SU-DHL-6 (cell line): ENCODE measurements around the gene NOS1AP.
"Not testable (repeated sequence)": the region's sequence is repeated elsewhere in the genome, so short reads cannot be mapped to it uniquely, and the experiment has no call there.

Experiments
- H2AFZ ChIP-seq: fragments of 200-600 bp; sonication (generic); 2 replicates; pipeline ENCODE4 v1.6.1; 2014; ENCODE audit warnings: low read depth, mild to moderate bottlenecking, moderate library complexity, mixed read lengths, antibody characterized with exemption, low read length; ENCODE audit not compliant: severe bottlenecking
- H3F3A ChIP-seq: fragments of 200-600 bp; shearing (Covaris generic); 2 replicates; pipeline ENCODE4 v1.6.0; 2016; ENCODE audit warnings: antibody characterized with exemption, mild to moderate bottlenecking; ENCODE audit not compliant: insufficient read depth
- H3K27ac ChIP-seq: fragments of 200-600 bp; sonication (generic); 2 replicates; pipeline ENCODE4 v1.5.1; 2016; ENCODE audit warnings: low read depth, mild to moderate bottlenecking, low read length, moderate library complexity, mixed read lengths
- H3K27me3 ChIP-seq: fragments of 200-600 bp; sonication (generic), shearing (Covaris generic); 2 replicates; pipeline ENCODE4 v1.6.0; 2014; ENCODE audit warnings: mild to moderate bottlenecking, low read length
- H3K36me3 ChIP-seq: fragments of 200-600 bp; sonication (generic); 2 replicates; pipeline ENCODE4 v1.6.1; 2014; ENCODE audit warnings: mild to moderate bottlenecking, low read length, mixed read lengths
- H3K4me2 ChIP-seq: fragments of 300-600, 200-600 bp; shearing (Covaris generic), sonication (generic); 2 replicates; pipeline ENCODE4 v1.6.0; 2014; ENCODE audit warnings: low read length, low read depth, mild to moderate bottlenecking; ENCODE audit not compliant: poor library complexity, severe bottlenecking
- H3K4me3 ChIP-seq: fragments of 200-600 bp; sonication (generic); 2 replicates; pipeline ENCODE4 v1.5.1; 2014; ENCODE audit warnings: antibody characterized with exemption, low read length, mild to moderate bottlenecking, mixed read lengths; ENCODE audit not compliant: insufficient read depth, poor library complexity, severe bottlenecking
- H3K79me2 ChIP-seq: fragments of 200-600 bp; sonication (generic); 2 replicates; pipeline ENCODE4 v1.6.1; 2014; ENCODE audit warnings: mild to moderate bottlenecking, low read length, moderate library complexity; ENCODE audit not compliant: insufficient read depth
- H3K9ac ChIP-seq: fragments of 200-600 bp; sonication (generic); 2 replicates; pipeline ENCODE4 v1.7.0; 2014; ENCODE audit warnings: mild to moderate bottlenecking, low read length
- H3K9me2 ChIP-seq: fragments of 200-600 bp; sonication (generic); replicated peaks from 2 replicates; pipeline ENCODE4 v1.6.1; 2014; ENCODE audit warnings: low read length; ENCODE audit not compliant: insufficient read depth
- H3K9me3 ChIP-seq: fragments of 200-600 bp; sonication (generic); 2 replicates; pipeline ENCODE4 v1.6.1; 2014; ENCODE audit warnings: low read length, mixed read lengths; ENCODE audit not compliant: insufficient read depth
- H4K20me1 ChIP-seq: fragments of 200-600 bp; sonication (generic); 2 replicates; pipeline ENCODE4 v1.6.1; 2014; ENCODE audit warnings: low read depth, mild to moderate bottlenecking, antibody characterized with exemption, low read length, moderate library complexity, mixed read lengths
- CTCF ChIP-seq: fragments of 200-600 bp; sonication (generic); IDR thresholded peaks from one replicate; pipeline ENCODE4 v1.5.1; 2017; ENCODE audit warnings: antibody characterized with exemption, mild to moderate bottlenecking, low read length, moderate library complexity; ENCODE audit not compliant: insufficient read depth, poor library complexity, severe bottlenecking
- EZH2phosphoT487 ChIP-seq: fragments of 200-600 bp; sonication (generic), shearing (Covaris generic); conservative IDR thresholded peaks from 2 replicates; pipeline ENCODE4 v1.6.1; 2018; ENCODE audit warnings: mild to moderate bottlenecking, antibody characterized with exemption, low read length, moderate library complexity, mixed read lengths

Gene NOS1AP

GRCh38 chr1:162197615-162198421, 128.3 kb downstream of the NOS1AP start:
- Histone ChIP-seq H3K79me2 (no peaks in the 10 kb centered on the region), H3K9me3 (no peaks in the 10 kb centered on the region)

GRCh38 chr1:162200096-162200847, 130.8 kb downstream of the NOS1AP start:
- no peak overlapping the region for H3K4me3 ChIP-seq
- no peak overlapping the region for H3K4me2 ChIP-seq
- H3K79me2 ChIP-seq = no peaks in the 10 kb centered on the region
- H3K36me3 ChIP-seq = no peaks in the 10 kb centered on the region
- H3K9ac ChIP-seq = no peak overlapping the region
- TF ChIP-seq EZH2phosphoT487 (no peak), CTCF (no peak)
- H4K20me1 ChIP-seq = no peaks in the 10 kb centered on the region
- no peaks in the 10 kb centered on the region for H3K9me2 ChIP-seq
- H2AFZ ChIP-seq = no peak overlapping the region
- no peaks in the 10 kb centered on the region for H3K9me3 ChIP-seq
- no peaks in the 10 kb centered on the region for H3K27me3 ChIP-seq
- no peak overlapping the region for H3K27ac ChIP-seq
- no peaks in the 10 kb centered on the region for H3F3A ChIP-seq

More at GRCh38 chr1:162197615-162198421, 128.3 kb downstream of the NOS1AP start:
- H3K27ac ChIP-seq = no peak overlapping the region
- H3K27me3 ChIP-seq = no peaks in the 10 kb centered on the region
- no peak overlapping the region for H3K9ac ChIP-seq
- no peaks in the 10 kb centered on the region for H3F3A ChIP-seq
- no peaks in the 10 kb centered on the region for H3K36me3 ChIP-seq
- H2AFZ ChIP-seq = no peak overlapping the region
- no peaks in the 10 kb centered on the region for H3K9me2 ChIP-seq
- no peaks in the 10 kb centered on the region for H4K20me1 ChIP-seq
- H3K4me3 ChIP-seq = no peak overlapping the region
- TF ChIP-seq EZH2phosphoT487 (no peak), CTCF (no peak)
- H3K4me2 ChIP-seq = no peak overlapping the region

DNA sequence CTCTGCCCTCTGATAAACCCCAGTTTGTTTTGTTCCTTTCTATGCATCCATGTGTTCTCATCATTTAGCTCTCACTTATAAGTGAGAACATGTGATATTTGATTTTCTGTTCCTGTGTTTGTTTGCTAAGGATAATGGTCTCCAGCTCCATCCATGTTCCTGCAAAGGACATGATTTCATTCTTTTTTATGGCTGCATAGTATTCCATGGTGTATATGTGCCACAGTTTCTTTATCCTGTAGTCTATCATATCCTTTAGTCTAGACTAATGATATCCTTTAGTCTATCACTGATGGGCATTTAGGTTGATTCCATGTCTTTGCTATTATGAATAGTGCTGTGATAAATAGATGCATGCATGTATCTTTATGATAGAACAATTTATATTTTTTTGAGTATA, 131.6 kb downstream of the NOS1AP start:
- H3K27ac ChIP-seq, H3K79me2 ChIP-seq, H3K9ac ChIP-seq, H3K4me2 ChIP-seq, H3F3A ChIP-seq, H3K36me3 ChIP-seq, H3K9me2 ChIP-seq, H2AFZ ChIP-seq, H3K4me3 ChIP-seq, H4K20me1 ChIP-seq, H3K9me3 ChIP-seq, H3K27me3 ChIP-seq: not testable (repeated sequence)
